Urothelium cell line (cell line): ENCODE results near the gene NOS3.
A peak's percentile ranks its signal among the peaks of the same experiment; 100 is the strongest.

Experiments
- DNase-seq: peaks from one replicate; pipeline ENCODE4 v3.0.0; 2011; ENCODE audit warnings: low spot score, mixed read lengths
- FAIRE-seq: peaks from 2 replicates; lab custom pipeline; 2011; peaks lifted over from hg19 to GRCh38; lab: Jason Lieb, UNC

The NOS3 gene

DNA sequence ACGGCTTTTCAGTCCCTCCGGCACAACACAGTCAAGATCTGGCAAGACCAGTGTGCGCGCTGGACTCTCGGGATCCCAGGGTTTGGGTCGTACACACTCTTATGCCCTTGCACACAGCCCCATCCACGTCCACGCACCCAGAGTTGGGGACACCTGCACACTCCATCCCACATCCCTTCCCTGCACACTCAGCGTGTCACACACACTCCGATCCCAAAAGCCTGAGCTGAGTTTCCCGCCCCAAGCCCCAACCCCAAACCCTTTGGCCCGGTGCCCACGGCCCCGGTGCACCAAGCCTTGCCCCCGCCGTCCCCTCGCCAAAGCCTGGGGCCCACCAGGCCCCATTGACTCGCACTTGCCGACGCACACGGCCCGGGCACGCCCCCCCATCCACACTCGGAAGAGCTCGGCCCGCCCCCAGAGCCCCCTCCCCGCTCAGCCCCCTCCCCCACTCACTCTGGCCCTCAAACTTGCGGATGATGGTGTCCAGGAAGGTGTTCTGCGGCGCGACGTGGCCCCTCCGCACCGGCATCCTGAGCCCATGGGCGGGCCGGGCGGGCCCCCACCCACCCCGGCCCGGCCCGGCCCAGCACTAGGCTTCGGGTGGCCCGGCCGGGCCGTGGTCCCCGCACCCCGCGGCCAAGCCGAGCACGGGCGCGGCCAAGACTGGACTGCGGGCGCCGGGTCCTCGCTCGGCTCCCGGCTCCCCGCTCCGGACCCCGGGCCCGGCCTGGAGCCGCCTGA, 13.3 kb upstream of the NOS3 start:
- DNase-seq: no peak
- FAIRE-seq: no peak

GRCh38 chr7:150978126-150978789, 12.6 kb upstream of the NOS3 start, which contains the start of gene KCNH2:
Gene KCNH2 (minus strand): TSS chr7:150978321. CDS start chr7:150977913, 408 bp downstream.
- DNase-seq (peak; percentile 71), FAIRE-seq (no peak)

DNA sequence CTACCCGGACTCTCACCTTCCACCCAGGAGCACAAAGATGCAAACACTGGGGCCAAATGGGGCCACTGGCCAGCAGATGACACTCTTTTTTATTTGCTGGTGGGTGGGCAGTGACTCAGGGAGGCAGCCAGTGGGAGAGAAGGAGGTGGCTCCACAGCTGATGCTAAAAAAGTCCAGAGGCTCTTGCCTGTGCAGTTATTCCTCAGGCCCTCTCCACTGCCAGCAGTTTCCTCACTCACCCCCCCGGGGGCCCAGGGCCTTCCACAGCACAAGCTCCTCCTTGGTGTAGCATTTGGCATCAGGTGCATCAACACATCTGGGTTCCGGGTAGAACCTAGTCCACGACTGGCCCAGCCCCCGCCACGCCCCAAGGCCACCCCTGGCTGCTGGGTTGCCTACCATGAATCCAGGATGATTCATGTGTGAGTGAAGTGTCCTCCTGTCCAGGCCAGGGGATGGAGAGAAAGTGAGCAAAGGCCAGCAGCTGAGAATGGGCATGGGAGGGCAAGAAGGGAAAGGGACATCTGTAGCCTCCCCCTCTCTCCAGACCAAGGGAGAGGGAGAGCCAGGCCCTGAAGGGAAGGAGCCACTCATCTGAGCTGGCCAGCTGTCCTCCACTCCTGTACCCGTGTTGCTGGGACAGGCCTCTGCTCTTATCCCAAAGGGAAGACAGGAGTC, 11.0 kb upstream of the NOS3 start:
- DNase-seq (no peak), FAIRE-seq (no peak)

GRCh38 chr7:150980663-150981062, 10.2 kb upstream of the NOS3 start:
- DNase-seq (no peak), FAIRE-seq (no peak)

DNA sequence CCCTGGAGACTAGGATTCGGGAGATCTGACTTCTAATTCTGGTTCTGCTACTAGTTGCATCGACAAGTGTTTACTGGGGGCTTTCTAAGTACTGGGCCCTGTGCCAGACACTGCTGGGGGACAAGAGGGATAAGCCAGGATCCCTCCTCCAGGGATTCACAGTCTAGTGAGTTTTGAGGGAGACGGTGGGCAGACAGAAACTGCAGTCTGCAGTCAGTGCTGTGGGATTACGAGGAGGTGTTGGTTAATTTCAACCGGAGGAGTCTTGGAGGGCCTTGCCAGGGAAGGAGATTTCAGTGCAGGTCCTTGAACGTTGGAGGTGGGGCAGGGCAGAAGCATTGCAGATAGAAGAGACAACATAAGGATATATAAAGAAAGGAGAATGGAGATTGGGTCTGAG, 9.2 kb upstream of the NOS3 start:
- no peak for DNase-seq
- FAIRE-seq: no peak

DNA sequence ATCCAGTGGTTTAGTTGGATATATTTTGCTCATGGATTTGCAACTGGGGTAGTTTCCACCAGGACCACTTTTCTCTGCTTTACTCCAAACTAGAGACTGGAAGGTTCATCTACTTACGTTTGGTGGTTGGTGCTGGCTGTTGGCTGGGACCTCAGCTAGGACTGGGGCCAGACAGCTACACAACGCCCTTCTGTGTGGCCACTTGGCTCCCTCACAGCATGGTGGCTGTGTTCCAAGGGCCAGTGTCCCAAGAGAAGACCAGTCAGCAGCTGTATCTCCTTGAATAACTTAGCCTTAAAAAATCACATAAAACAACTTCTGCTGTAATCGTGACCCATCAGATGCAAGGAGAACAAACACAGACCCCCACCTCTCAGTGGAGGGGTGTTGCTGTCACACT, 8.5 kb upstream of the NOS3 start:
- DNase-seq: no peak

GRCh38 chr7:150983893-150984368, 6.9 kb upstream of the NOS3 start:
- FAIRE-seq (no peak), DNase-seq (no peak)

More for the DNA sequence above, 8.5 kb upstream of the NOS3 start:
- no peak for FAIRE-seq

- DNase-seq: no peak
- no peak for FAIRE-seq
Observed at GRCh38 chr7:150986099-150986512, 4.7 kb upstream of the NOS3 start.

DNA sequence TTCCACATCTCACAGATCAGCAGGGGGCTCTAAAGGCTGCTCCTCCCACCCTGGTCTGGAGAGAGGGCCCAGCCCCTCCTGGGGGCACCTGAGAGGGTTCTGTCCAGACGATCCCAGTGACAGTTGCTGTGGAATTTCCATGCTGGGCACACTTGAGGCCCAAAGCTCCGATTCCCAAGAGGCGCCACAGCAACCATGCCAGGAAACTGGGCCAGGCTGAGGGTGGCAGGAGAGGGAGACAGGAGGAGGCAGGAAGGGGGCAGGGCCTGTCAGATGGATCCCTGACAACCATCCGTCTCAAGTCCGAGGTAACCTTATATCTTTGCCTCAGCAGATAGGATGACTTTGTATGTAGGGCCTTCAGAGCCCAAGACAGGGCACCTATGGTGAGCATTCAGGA, 4.3 kb upstream of the NOS3 start:
- DNase-seq (no peak), FAIRE-seq (no peak)

GRCh38 chr7:150988230-150989226, 2.3 kb upstream of the NOS3 start:
- DNase-seq: peak; percentile 37
- FAIRE-seq: no peak

DNA sequence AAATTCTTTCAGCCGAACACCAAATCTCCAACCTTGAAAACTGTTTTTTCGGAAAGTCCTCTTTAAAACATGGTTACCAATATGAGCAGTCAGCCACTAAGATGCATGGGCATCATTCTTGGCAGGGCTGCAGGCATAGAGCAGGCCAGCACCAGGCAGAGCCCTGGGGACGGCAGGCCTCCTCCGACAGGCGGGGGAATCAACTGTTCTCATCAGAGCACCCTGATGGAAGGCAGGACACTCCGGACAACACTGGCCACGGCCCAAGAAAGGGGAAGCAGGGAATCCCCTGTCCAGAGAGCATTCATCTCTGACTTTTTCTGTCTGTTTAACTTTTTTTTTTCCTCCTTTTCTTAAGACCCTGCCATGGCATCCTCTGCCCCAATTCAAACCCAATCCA, 1.4 kb upstream of the NOS3 start:
- FAIRE-seq: no peak
- no peak for DNase-seq

GRCh38 chr7:150992051-150992640, 1.3 kb downstream of the NOS3 start:
- DNase-seq (no peak), FAIRE-seq (no peak)

DNA sequence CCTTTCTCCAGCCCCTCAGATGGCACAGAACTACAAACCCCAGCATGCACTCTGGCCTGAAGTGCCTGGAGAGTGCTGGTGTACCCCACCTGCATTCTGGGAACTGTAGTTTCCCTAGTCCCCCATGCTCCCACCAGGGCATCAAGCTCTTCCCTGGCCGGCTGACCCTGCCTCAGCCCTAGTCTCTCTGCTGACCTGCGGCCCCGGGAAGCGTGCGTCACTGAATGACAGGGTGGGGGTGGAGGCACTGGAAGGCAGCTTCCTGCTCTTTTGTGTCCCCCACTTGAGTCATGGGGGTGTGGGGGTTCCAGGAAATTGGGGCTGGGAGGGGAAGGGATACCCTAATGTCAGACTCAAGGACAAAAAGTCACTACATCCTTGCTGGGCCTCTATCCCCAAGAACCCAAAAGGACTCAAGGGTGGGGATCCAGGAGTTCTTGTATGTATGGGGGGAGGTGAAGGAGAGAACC, 2.1 kb downstream of the NOS3 start:
- FAIRE-seq: no peak
- no peak for DNase-seq

GRCh38 chr7:150993511-150993910, 2.7 kb downstream of the NOS3 start:
- DNase-seq (no peak), FAIRE-seq (no peak)

- FAIRE-seq (no peak), DNase-seq (no peak)
Observed at GRCh38 chr7:150994141-150994837, 3.5 kb downstream of the NOS3 start.

- FAIRE-seq (no peak), DNase-seq (no peak)
Observed at GRCh38 chr7:150994838-150995510, 4.2 kb downstream of the NOS3 start.

GRCh38 chr7:150996376-150997074, 5.7 kb downstream of the NOS3 start:
- no peak for DNase-seq
- FAIRE-seq: no peak

DNA sequence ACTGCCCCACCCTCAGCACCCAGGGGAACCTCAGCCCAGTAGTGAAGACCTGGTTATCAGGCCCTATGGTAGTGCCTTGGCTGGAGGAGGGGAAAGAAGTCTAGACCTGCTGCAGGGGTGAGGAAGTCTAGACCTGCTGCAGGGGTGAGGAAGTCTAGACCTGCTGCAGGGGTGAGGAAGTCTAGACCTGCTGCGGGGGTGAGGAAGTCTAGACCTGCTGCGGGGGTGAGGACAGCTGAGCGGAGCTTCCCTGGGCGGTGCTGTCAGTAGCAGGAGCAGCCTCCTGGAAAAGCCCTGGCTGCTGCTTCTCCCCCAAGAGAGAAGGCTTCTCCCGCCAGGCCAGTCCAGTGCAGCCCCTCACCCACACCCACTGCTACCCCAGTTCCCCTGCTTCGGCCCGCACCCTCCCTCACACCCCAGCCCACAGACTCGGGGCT, 6.3 kb downstream of the NOS3 start:
- FAIRE-seq: no peak
- no peak for DNase-seq
